HG02884 (cell line): ENCODE measurements around the gene NMUR1.
A peak's percentile ranks its signal among the peaks of the same experiment; 100 is the strongest.
"Not testable (repeated sequence)": the region's sequence is repeated elsewhere in the genome, so short reads cannot be mapped to it uniquely, and the experiment has no call there.

Experiments used
- ATAC-seq: cut with Tn5 transposase; IDR thresholded peaks from one replicate; pipeline ENCODE4 v1.9.1; 2021; ENCODE audit warnings: mild to moderate bottlenecking, moderate library complexity; ENCODE audit not compliant: unreplicated experiment

The NMUR1 gene, protein sequence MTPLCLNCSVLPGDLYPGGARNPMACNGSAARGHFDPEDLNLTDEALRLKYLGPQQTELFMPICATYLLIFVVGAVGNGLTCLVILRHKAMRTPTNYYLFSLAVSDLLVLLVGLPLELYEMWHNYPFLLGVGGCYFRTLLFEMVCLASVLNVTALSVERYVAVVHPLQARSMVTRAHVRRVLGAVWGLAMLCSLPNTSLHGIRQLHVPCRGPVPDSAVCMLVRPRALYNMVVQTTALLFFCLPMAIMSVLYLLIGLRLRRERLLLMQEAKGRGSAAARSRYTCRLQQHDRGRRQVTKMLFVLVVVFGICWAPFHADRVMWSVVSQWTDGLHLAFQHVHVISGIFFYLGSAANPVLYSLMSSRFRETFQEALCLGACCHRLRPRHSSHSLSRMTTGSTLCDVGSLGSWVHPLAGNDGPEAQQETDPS

DNA sequence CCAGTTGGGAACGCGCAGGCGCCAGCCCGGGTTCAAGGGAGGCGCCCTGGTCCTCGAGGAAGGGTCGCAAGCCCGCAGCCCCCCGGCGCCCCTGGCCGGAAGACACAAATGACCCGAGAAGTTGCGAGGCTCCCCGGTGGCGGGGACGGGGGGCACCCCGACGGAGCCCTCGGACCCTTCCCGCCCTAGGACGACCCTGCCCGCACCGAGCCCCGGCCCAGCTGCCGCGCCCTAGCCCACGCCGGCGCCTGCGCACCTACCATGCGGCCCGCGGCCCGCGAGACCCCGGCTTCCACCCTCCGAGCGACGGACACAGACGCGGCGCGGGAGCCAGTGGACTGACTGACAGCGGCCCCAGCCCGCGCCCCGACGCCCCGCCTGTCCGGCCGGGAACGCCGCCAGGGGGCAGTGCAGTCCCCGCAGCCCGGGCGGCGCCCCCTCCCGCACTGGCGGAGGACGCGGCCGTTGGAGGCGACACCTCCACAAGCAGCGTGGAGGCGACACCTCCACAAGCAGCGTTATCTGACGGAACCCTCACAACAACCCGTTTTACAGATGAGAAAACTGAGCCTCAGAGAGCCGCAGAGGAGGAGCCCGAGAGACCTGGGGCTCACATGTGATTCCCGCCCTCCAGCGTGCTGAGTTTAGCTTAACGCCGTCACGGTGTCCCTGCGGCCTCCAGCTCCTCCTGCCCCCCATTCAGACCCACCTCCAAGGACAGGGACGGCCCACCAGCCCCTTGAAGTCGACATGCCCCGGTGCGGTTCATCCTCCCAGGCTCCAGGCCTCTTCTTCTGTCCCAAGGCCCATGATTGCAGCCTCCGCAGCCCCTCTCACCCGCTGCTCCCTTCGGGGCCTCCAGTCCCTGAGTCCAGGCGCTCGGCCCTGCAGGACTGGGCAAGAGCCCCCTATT, at the start of gene NMUR1:
Gene NMUR1, minus strand, starts transcription at position 347 of the 913 bp plus-strand sequence. Its CDS starts 84 bp downstream, at position 263.
- ATAC-seq = no peak

DNA sequence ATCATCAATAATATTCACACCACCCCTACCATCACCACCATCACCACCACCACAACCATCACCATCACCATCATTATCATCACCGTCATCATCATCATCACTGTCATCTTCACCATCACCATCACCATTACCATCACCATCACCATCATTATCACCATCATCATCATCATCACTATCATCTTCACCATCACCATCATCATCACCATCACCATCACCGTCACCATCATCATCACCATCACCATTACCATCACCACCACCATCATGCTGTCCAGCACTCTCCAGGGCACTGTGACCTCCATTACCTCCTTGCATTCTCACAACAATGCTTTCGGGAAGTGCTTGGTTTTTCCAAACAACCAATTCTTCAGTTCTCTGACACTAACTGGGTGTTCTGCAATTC, 49.3 kb upstream of the NMUR1 start:
- no peak for ATAC-seq

DNA sequence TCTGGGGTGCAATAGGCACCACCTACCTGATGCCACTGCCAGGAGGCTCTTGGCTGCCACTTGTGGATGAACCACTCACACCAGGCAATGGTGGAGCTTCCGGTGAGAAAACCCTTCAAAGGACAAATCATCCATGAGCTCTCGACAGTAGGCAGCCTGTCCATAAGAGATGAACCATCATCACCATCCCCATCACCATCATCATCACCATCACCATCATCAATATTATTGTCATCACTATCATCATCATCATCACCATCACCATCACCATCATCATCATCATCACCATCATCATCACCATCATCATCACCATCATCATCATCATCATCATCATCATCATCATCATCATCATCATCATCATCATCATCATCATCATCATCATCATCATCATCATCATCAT, 48.4 kb upstream of the NMUR1 start:
- not testable (repeated sequence) for ATAC-seq

DNA sequence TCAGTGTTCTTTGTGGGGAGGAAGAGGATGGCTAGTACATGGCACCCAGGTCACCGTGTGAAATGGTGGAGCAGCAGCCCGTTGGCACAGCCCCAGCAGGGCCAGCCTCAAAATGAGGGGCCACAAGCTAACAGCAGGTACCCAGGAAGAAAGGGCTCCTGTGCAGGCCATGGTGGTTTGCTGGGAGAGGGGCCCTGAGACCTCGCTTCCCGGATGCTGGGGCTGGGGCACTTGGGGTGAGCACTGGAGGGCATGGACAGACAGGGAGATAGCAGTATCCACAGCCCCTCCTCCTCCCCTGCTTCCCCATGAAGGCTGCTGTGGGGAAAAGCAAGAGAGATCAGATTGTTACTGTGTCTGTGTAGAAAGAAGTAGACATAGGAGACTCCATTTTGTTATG, 46.2 kb upstream of the NMUR1 start:
- no peak for ATAC-seq

DNA sequence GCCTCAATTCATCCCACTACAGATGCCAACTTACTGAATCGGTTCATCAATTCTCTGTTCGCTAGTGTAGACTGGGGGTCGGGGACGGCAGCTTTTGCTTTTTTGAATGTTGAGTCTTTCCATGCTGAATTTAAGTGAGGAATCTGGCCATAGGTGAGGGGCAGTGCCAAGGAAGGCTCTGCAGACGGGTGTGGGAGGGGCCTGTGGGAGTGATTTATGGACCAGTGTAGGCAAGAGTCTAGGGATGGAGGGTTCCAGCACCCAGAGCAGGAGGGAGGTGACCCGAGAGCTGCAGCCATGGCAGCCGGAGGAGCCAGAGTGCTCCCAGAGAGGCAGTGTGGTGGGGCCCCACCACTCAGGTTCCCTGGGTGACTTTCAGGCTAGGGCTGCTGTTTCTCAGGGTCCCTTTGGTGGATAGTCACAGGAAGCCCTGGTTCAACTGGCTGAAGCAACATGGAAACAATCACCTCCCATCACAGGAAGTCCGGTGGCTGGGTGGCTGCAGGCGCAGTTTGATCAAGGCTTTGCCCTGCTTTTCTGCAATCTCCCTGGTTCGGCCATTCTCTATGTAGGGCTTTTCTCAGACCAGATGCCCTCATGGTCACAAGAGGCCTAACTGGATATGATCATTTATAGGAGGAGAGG, 45.5 kb upstream of the NMUR1 start:
- ATAC-seq = no peak

DNA sequence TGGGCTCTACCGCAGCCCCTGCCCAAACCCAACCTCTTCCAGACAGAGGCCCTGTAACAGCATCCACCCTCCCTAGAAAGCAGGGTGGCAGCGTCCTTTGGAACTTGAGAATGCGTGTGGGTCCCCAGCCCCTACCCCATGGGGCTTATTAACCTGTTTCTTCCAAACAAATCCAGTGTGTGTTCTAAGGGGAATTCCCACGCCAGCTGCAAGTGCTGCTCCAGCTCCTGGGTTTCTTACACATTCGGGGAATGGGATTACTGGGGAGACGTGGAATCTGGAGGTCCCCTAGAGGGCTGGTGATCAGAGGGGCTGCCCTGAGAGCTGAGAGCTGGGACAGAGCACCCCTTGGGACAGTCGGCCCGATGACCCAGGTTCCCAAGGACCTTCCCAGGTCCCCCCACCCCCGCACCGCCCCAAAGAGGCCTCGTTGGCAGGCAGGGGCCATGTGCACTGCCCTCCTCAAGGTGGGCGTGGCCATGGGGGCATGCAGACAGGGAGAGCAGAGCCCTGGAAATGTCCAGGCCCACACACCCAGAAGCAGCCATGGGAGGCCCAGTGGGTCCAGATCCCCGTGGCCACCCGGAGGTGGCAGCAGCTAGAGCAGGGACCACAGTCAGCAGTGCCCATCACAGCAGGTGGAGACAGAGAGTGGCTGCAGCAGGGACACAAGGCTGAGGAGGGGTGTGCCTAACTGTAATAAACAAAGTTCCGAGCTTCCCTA, 43.6 kb upstream of the NMUR1 start:
- no peak for ATAC-seq

DNA sequence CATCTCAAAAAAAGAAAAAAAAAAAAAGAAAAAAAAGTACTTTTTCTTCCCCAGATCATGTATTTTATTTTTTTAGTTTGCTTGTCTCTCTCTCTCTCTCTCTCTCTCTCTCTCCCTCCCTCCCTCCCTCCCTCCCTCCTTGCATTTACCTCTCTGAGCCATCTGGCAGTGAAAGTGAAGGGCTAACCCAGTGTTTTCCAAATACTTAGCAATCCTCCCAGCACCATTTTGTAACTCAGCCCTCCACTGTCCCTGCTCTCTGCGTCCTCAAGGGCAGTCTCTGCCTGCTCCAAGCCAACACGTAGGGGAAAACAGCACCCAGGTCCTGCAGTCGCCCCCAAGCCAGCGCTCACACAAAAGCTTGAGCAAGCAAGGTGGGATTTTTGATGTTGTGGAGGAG, 42.9 kb upstream of the NMUR1 start:
- ATAC-seq = no peak

DNA sequence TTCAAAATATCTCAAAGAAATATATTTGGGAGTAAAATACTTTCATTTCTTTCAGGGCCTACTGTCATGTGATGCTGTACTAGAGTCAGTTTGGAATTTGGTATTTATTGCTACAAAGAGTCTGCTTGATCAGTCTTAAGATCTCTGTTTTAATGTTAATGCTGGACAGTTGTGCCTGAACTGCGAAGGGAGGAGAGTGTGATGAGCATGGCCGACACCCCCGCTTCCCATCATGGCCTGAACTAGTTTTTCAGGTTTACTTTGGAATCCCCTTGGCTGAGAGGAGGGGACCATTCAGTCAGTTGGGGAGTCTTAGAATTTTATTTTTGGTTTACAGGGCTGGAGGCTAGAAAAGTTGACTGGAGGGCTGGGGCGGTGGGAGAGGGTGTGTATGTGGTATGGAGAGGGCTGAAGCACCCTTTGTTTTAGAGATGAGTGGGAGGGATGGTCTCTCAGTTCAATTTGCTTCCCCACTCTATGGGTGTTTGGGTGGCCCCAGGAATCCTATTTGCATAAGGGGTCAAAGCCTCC, 41.5 kb upstream of the NMUR1 start:
- ATAC-seq = no peak

DNA sequence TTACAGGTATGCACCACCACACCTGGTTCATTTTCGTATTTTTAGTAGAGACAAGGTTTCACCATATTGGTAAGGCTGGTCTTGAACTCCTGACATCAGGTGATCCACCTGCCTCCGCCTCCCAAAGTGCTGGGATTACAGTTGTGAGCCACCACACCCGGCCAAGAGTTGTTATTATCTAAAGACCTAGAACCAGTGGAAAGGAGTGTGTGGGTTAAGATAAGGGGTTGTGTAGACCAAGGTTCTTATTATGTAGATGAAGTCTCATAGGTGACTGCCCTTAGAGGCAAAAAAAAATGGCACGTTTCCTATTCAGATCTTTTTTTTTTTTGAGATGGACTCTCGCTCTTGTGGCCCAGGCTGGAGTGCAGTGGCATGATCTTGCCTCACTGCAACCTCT, 40.7 kb upstream of the NMUR1 start:
- not testable (repeated sequence) for ATAC-seq

DNA sequence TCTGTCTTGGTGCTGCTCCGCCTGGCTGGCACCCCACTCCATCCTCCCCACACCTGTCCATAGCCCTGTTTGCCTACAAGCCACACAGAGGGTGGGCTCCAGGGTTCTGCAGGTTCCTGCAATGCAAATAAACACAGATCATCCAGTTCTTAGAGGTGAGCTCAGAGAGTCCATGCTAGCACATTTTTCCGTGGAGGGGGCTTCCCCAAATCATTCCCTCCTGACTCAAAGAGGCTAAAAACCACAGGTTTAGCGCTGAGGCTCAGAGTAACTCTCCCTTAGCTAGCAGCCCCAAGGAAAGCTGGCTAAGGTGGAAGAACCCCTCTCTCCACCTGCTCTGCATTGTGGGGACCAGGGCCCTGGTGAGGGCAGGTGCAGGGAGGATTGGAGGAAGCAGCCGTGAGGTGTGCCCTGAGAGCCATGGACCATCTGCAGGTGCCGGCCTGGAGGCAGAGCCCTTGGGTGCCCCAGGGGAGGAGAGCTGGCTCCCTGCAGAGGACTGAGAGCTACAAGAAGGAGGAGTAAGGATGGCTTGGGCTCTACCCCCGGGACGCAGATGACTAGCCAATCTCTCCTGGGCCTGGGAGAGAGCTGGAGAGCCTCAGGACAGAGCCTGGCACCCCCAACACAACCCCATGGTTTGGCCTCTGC, 38.7 kb upstream of the NMUR1 start:
- no peak for ATAC-seq

DNA sequence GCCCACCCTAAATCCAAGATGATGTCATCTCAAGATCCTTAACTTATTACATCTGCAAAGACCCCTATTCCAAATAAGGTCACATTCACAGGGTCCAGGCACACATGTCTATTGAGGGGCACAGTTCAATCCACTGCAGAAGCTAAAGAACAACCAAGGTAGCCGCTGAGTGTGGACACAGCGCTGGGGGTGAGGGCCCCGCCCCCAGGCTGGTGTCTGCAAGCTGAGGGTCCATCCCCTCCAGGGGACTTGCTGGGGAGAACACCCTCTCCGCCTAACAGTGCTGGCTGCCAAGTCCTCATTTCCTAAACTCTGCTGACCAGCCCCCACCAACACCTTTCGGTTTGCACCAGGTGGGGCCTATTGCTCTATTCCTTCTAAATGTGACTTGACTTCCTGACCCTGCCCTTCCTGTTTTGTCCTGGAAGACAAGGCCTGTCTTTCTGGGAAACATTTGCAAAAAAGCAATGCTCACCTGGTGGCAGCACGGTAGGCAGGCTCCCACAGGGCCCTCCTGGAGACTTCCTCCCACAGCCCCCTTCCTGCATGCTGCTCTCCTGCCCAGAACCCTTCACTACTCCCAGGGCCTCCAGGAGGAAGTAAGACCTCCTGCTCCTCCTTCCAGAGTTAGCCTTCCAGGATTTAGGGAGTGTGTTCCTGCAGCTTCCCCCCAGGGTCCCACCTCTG, 38.0 kb upstream of the NMUR1 start:
- no peak for ATAC-seq

DNA sequence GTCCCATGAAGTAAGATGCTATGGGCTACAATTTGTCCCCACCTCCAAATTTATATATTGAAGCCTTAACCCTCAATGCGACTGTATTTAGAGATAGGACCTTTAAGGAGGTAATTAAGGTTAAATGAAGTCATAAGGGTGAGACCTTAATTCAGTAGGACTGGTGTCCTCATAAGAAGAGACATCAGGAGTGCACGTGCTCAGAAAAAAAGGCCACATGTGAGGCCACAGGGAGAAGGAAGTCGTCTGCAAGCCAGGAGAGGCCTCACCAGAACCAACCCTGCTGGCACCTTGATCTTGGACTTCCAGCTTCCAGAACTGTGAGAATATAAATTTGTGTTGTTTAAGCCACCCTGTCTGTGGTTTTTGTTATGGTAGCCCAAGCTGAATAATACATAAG, 36.9 kb upstream of the NMUR1 start:
- no peak for ATAC-seq

DNA sequence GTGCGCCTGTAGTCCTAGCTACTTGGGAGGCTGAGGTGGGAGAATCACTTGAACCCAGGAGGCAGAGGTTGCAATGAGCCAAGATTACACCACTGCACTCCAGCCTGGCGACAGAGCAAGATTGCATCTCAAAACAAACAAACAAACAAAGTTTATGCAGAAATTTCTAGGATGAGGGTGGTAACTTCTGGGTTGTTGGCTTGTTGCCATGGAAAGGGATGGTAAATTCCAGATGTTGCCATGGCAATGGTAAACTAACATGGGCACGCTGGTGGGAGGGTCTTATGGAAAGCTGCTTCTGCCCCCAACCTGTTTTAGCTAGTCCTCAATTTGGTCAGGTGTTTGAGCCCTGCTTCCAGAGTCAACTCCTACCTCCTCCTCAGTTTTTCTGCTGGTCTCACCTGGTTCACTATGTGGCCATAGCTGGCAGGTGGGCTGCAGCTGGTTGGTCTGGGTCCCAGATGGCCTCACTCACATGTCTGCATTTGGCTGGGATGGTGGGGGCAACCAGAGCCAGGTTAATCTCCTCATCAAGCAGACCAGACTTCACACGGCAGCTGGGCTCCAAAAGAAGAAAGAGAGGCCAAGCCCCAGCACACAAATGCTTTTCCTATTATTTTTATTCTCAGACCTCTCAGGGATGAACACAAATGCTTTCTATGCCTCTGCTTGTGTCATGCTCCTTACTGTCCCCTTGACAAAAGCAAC, 35.8 kb upstream of the NMUR1 start:
- no peak for ATAC-seq

DNA sequence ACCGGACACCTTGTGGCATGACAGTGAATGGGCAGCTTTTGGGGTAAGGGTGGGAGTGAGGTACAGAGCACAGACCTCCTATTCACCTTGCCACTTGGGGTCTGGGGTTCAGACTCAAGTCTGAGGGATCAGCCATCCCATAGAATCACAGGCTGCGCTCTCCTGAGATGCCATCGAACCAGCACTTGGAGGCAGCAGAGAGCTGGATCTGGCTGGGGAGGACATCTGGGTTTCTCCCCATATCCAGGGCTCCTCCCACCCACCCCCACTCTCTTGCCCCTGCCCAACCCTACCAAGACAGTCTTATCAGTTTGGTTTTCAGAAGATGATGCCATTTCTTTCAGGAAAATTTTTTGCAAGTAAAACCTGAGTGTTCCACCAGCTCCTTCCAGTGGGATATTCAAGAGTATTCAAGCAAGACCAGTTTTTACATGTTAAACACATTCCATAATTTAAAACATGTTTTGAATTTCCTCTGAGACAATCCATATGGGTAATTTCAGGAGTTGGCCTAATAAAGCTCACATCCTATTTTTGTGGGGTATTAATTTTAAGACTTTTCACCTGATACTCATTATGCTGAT, 33.2 kb upstream of the NMUR1 start:
- ATAC-seq = no peak

DNA sequence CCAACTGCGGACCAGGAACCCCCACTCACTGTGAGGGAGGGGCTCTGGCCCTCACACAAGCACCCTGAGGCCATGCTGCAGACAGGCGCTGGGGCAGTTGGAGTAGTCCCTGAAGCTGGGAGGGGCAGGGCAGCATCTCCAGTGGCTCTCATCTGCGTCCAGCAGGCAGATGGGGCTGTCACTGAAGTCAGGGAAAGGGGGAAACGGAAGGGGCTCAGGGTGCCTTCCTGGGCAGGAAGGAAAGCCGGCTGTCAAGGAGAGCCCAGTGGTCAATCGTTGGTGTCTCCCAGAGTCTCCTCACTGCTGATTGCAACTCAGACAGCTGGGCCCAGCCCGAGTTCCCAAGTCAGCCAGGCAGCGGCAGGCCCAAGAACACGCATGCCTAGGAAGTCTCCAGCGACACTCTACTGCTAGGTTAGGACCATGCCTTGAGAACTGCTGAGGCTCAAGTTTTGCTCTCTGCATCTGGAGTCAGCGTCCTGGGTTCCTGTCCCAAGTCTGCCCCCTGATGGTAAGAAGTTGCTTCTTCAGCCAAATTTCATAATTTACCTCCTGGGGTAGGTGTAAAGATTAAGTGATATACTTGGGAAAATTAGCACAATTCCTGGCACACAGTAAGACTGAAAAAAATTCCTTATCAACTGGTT, 27.4 kb upstream of the NMUR1 start:
- ATAC-seq = peak; percentile 68

DNA sequence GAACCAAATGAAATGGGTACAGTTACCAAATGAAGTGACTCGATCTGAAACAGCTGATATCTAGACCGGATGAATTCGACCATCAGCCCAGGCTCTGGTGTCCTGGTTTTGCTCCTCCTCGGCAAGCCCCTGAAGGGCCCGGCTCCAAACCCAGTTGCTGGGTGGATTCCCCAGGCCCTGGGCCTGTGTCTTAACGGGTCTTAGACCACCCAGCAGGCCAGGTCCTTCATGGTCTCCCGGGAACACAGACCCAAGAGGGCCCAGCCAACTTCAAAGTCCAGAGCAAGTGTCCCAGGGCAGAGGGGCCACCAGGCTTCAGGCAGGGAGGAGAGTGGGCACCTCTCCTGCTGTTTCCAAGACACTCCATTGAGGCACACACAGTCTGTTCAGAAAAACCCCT, 26.7 kb upstream of the NMUR1 start:
- no peak for ATAC-seq

DNA sequence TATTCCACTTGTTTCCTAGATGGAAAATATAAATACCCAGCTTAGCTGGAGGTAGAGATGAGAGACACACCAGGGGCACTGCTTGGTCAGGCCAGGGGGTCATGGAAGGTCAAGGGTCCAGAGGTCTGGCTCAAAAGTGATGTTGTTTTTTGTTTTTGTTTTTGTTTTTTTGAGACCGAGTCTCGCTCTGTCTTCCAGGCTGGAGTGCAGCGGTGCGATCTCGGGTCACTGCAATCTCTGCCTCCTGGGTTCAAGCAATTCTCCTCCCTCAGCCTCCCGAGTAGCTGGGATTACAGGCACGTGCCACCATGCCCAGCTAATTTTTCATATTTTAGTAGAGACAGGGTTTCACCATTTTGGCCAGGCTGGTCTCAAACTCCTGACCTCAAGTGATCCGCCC, 26.3 kb upstream of the NMUR1 start:
- ATAC-seq = not testable (repeated sequence)
